HL-60 (cell line): ENCODE measurements around the gene PLCL2.

Experiments
- CTCF ChIP-seq: IDR thresholded peaks from one replicate; pipeline ENCODE4 v1.5.1; 2011; ENCODE audit warnings: low read length, control low read depth, inconsistent platforms; ENCODE audit not compliant: insufficient read depth
- GABPA ChIP-seq: IDR thresholded peaks from 2 replicates; pipeline ENCODE4 v1.6.1; 2012; ENCODE audit warnings: low read depth
- REST ChIP-seq: IDR thresholded peaks from 2 replicates; pipeline ENCODE4 v1.6.1; 2012; ENCODE audit warnings: low read depth; ENCODE audit not compliant: insufficient replicate concordance

GRCh38 chr3:16995601-16996000 is 110.8 kb downstream of the PLCL2 start:
- TF ChIP-seq CTCF: no peak
- no peak for TF ChIP-seq GABPA
- TF ChIP-seq REST: no peak
